GM08714 (cell line): ENCODE results near the gene TEX26.

Experiments used
- H3K4me3 ChIP-seq: fragments of 200-500 bp; sonication (Bioruptor generic); 2 replicates; pipeline ENCODE4 v1.5.1; 2014; ENCODE audit warnings: mild to moderate bottlenecking, low read length, inconsistent platforms
- ZNF274 ChIP-seq: IDR thresholded peaks from 2 replicates; pipeline ENCODE4 v1.6.1; 2012; ENCODE audit warnings: mild to moderate bottlenecking, low read depth, low read length

TEX26 gene

GRCh38 chr13:30932481-30933353, at the start of gene TEX26:
Gene TEX26 (plus strand): TSS chr13:30932656. CDS start chr13:30932716, 60 bp downstream.
- no peak for TF ChIP-seq ZNF274
- H3K4me3 ChIP-seq: no peak within 1 kb of the TSS

- H3K4me3 ChIP-seq: no peak overlapping the region
- no peak for TF ChIP-seq ZNF274
Observed at GRCh38 chr13:30882996-30883766, 49.3 kb upstream of the TEX26 start.

- TF ChIP-seq ZNF274: no peak
- H3K4me3 ChIP-seq: no peak overlapping the region
Observed at GRCh38 chr13:30884543-30884942, 47.9 kb upstream of the TEX26 start.

- TF ChIP-seq ZNF274: no peak
Observed at GRCh38 chr13:30889196-30889690, 43.2 kb upstream of the TEX26 start.

DNA sequence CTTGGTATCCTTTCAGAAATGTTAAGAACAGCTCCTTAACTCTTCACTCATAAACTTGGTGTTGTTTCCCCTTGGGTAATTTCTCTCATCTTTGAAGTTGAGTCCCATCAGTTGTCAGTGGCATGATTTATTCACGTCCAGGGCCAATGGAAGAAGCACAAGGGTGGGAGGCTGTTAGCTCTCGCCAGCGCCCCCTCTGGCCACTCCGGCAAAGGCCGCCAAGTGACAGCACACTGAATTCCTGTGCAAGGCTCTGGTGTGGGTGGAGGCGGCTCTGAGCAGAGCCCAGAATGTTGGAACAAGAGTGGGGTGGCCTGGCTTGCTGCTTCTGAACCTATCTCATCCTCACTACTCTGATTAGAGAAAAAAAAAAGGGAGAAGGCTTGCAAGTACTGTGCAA, 39.5 kb upstream of the TEX26 start:
- no peak for TF ChIP-seq ZNF274
- no peak overlapping the region for H3K4me3 ChIP-seq

More at GRCh38 chr13:30889196-30889690, 43.2 kb upstream of the TEX26 start:
- no peak overlapping the region for H3K4me3 ChIP-seq

GRCh38 chr13:30895773-30896172, 36.7 kb upstream of the TEX26 start:
- no peak for TF ChIP-seq ZNF274

DNA sequence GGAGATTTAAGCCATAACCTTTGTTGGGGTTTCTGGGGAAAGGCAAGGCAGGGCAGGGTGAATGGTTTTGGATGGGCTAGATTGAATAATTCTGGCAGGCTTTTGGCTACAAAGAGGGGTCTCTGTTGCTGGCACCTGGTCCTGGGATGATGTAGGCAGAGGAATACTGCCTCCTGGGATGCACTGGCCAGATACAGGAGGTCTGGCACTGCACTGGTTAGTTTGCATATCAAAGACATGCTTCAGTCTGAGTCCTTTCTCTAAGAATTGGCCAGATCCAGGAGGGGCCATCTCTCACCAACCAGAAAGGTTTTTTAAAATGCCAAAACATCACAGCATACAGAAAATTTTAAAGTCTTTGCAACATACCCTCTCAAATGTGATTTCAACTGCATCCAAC, 34.4 kb upstream of the TEX26 start:
- no peak for TF ChIP-seq ZNF274
- no peak overlapping the region for H3K4me3 ChIP-seq

More at GRCh38 chr13:30895773-30896172, 36.7 kb upstream of the TEX26 start:
- H3K4me3 ChIP-seq: no peak overlapping the region

- H3K4me3 ChIP-seq: no peak overlapping the region
- TF ChIP-seq ZNF274: no peak
Observed at GRCh38 chr13:30898678-30899241, 33.7 kb upstream of the TEX26 start.

- no peak overlapping the region for H3K4me3 ChIP-seq
- no peak for TF ChIP-seq ZNF274
Observed at GRCh38 chr13:30900436-30900835, 32.0 kb upstream of the TEX26 start.

DNA sequence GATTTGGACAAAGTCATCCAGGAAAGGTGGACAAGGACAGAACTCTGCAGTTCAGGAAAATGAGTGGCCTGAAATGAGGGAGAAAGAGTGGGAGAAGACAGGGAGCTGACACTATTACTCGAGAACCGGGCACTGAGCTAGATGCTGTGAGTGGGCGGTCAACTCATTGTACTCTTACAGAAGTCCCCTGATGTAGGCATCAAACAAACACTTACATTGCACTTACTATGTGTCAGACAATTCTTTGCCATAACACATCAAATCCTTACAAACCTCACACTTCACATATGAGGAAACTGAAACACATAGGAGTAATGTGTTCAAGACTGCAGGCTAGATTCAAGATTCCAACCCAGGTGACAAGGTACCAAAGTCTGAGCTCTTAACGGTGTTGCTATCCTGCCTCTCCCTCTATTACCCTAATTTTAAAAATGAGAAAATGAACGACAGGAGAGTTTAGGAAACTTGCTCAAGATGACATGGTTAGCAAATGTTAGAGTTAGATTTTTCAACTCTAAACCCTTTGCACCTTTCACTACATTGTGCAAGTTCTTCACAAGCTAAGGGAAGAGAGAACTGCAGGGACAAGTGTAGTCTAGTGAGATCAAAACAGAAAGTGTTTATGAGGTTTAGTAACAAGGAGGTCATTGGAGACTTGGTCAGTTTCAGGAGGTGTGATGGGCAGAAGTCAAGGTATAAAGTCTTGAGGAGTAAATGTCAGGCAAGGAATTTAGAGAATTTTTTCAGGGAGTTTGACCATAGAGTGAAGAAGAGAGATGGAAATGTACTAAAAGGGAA, 31.3 kb upstream of the TEX26 start:
- no peak overlapping the region for H3K4me3 ChIP-seq
- TF ChIP-seq ZNF274: no peak

GRCh38 chr13:30904043-30904442, 28.4 kb upstream of the TEX26 start:
- TF ChIP-seq ZNF274: no peak
- H3K4me3 ChIP-seq: no peak overlapping the region

DNA sequence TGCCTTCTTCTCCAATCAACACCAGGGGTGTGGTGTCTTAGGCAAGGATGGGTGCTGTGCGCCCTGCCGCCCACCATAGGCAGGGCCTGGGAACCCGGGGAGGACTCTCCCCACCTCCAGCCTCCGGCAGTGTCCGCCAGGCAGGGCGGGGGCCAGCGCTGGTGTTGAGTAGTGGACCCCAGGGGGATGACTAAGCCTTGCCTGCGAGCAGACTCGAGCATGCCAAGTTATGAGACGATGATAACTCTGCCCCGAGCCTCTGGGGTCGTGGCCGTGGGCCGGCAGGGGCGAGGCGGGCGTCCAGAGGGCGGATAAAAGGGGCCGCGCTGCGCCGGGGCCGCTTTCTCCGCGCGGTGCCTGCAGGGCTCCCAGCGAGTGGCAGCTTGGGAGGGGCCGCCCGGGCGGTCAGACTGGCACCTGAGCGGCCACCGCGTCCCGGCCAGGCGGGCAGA, 26.5 kb upstream of the TEX26 start, which contains the start of gene MEDAG:
Gene MEDAG (plus strand): TSS at position 340 of the 452 bp plus-strand sequence. CDS start 245 bp downstream, outside the sequence.
- no peak within 1 kb of the TSS for H3K4me3 ChIP-seq
- TF ChIP-seq ZNF274: no peak

GRCh38 chr13:30906411-30907051, 25.9 kb upstream of the TEX26 start:
- H3K4me3 ChIP-seq: no peak overlapping the region
- no peak for TF ChIP-seq ZNF274
